HepG2 (cell line): ENCODE results near the gene SUSD6. TPM values are rescaled to one million over a fixed set of nuclear protein-coding genes. Genes with fewer than 3 reads are reported as not detected.

Experiments
- ATAC-seq: fragments of 200-7000 bp; cut with Tn5 transposase; 3 replicates; pipeline ENCODE4 v1.9.1; 2020; ENCODE audit warnings: mild to moderate bottlenecking, moderate library complexity
- BruUV-seq: library from RNA; stranded (reverse); fragments of 400-500 nt; replicated peaks from 2 replicates; lab custom pipeline; 2021; lab: Mats Ljungman, UMichigan
- CTCF ChIA-PET: fragments of 300-600 bp; formaldehyde crosslinking; extraction: SDS; loops from one replicate; lab custom pipeline; 2021; ENCODE audit warnings: low total read pairs, inconsistent platforms, low intra/inter-chr PET ratio; lab: Yijun Ruan, JAX
- POLR2A ChIA-PET: fragments of 350-600 bp; sonication (Branson Sonifier 250); formaldehyde crosslinking; loops from one replicate; lab custom pipeline; 2020; ENCODE audit warnings: antibody characterized with exemption, inconsistent platforms; lab: Yijun Ruan, JAX
- DNase-seq: peaks from one replicate; pipeline ENCODE4 v3.0.0-alpha.2; 2015; ENCODE audit warnings: low spot score
- FAIRE-seq: peaks from 3 replicates; lab custom pipeline; 2011; peaks lifted over from hg19 to GRCh38; lab: Jason Lieb, UNC
- H2AFZ ChIP-seq: one replicate; pipeline ENCODE4 v1.6.1; 2011; ENCODE audit warnings: low read length, inconsistent platforms
- H3K27ac ChIP-seq: fragments of 300-600 bp; 3 replicates; pipeline ENCODE4 v1.8.0; 2011; ENCODE audit warnings: mixed run types, mild to moderate bottlenecking, mixed read lengths, low read length, inconsistent platforms; ENCODE audit not compliant: insufficient read depth; ENCODE audit errors: extremely low read length
- H3K27me3 ChIP-seq, 2 experiments: fragments of 200-600 bp in 1 of 2; 2 replicates in 1 of 2; 3 replicates in 1 of 2; pipeline versions ENCODE4 v1.6.0 to v1.8.0; 2011; ENCODE audit warnings: low read length in 2 of 2, mild to moderate bottlenecking in 2 of 2, moderate library complexity in 2 of 2, inconsistent platforms in 1 of 2; ENCODE audit not compliant: insufficient read depth in 2 of 2, control insufficient read depth in 1 of 2
- H3K36me3 ChIP-seq, 2 experiments: fragments of 200-600 bp in 1 of 2; replicated peaks in 1 of 2; 2 replicates in 1 of 2; 3 replicates in 1 of 2; pipeline versions ENCODE4 v1.5.1 to v1.8.0; 2011; ENCODE audit warnings: low read length in 2 of 2, inconsistent platforms in 1 of 2; ENCODE audit not compliant: insufficient read depth in 2 of 2, control insufficient read depth in 1 of 2
- H3K4me1 ChIP-seq: 2 replicates; pipeline ENCODE4 v1.5.1; 2012; ENCODE audit warnings: low read length, inconsistent platforms; ENCODE audit not compliant: insufficient read depth
- H3K4me2 ChIP-seq: 2 replicates; pipeline ENCODE4 v1.6.0; 2011; ENCODE audit warnings: low read depth, low read length, inconsistent platforms
- H3K4me3 ChIP-seq, 3 experiments: fragments of 200-600 bp in 1 of 3; sonication (generic), shearing (Covaris generic) in 1 of 3; replicated peaks in 1 of 3; 2 replicates each; pipeline ENCODE4 v1.5.1; 2011 to 2016; ENCODE audit warnings: low read length in 3 of 3, inconsistent platforms in 2 of 3, low read depth in 2 of 3, mild to moderate bottlenecking in 2 of 3, control low read depth in 1 of 3, mixed read lengths in 1 of 3; ENCODE audit not compliant: insufficient read depth in 1 of 3
- H3K79me2 ChIP-seq: one replicate; pipeline ENCODE4 v1.6.1; 2011; ENCODE audit warnings: low read length, inconsistent platforms; ENCODE audit not compliant: insufficient read depth
- H3K9ac ChIP-seq: 2 replicates; pipeline ENCODE4 v1.6.0; 2011; ENCODE audit warnings: mild to moderate bottlenecking, low read depth, low read length, inconsistent platforms; ENCODE audit not compliant: insufficient read depth
- H3K9me3 ChIP-seq: 2 replicates; pipeline ENCODE4 v1.5.1; 2012; ENCODE audit warnings: mild to moderate bottlenecking, low read length
- H4K20me1 ChIP-seq: 2 replicates; pipeline ENCODE4 v1.6.0; 2011; ENCODE audit warnings: inconsistent platforms, mild to moderate bottlenecking, low read length, moderate library complexity; ENCODE audit not compliant: insufficient read depth
- AGO2 ChIP-seq: fragments of 200-400 bp; formaldehyde crosslinking; optimal IDR thresholded peaks from 2 replicates; pipeline ENCODE3; 2017; ENCODE audit warnings: mild to moderate bottlenecking, low read depth, low read length, moderate library complexity
- ATRX ChIP-seq: sonication (generic); formaldehyde crosslinking; IDR thresholded peaks from 2 replicates; pipeline ENCODE4 v1.4.0; 2020; ENCODE audit warnings: missing genetic modification reagents, borderline replicate concordance
- ELF1 ChIP-seq: sonication (generic); formaldehyde crosslinking; IDR thresholded peaks from 2 replicates; pipeline ENCODE4 v1.4.0; 2020; ENCODE audit warnings: missing genetic modification reagents
- FOXO1 ChIP-seq: sonication (generic); formaldehyde crosslinking; IDR thresholded peaks from 2 replicates; pipeline ENCODE4 v1.4.0; 2020; ENCODE audit warnings: missing genetic modification reagents
- HDAC6 ChIP-seq: fragments of 200-600 bp; sonication (generic); IDR thresholded peaks from 2 replicates; pipeline ENCODE4 v1.7.0; 2017; ENCODE audit warnings: mild to moderate bottlenecking, antibody characterized with exemption, low read length, low read depth
- KAT2B ChIP-seq: fragments of 150-350 bp; IDR thresholded peaks from 2 replicates; pipeline ENCODE4 v1.6.1; 2014; ENCODE audit warnings: low read depth, low read length, borderline replicate concordance
- NCOA5 ChIP-seq: sonication (generic); formaldehyde crosslinking; IDR thresholded peaks from 2 replicates; pipeline ENCODE4 v1.4.0; 2020; ENCODE audit warnings: missing genetic modification reagents
- NR3C1 ChIP-seq: sonication (generic); formaldehyde crosslinking; IDR thresholded peaks from 2 replicates; pipeline ENCODE4 v1.4.0; 2020; ENCODE audit warnings: missing genetic modification reagents
- SAFB2 ChIP-seq: sonication (generic); formaldehyde crosslinking; IDR thresholded peaks from 2 replicates; pipeline ENCODE4 v1.5.1; 2020; ENCODE audit warnings: missing genetic modification reagents, low read depth, mild to moderate bottlenecking, borderline replicate concordance
- SNAI1 ChIP-seq: sonication (generic); formaldehyde crosslinking; IDR thresholded peaks from 2 replicates; pipeline ENCODE4 v1.5.0; 2020; ENCODE audit warnings: mild to moderate bottlenecking, missing genetic modification reagents, borderline replicate concordance
- ZNF20 ChIP-seq: sonication (generic); formaldehyde crosslinking; IDR thresholded peaks from 2 replicates; pipeline ENCODE4 v1.4.0; 2020; ENCODE audit warnings: mild to moderate bottlenecking, moderate library complexity, missing genetic modification reagents
- ZNF317 ChIP-seq: sonication (generic); formaldehyde crosslinking; IDR thresholded peaks from 2 replicates; pipeline ENCODE4 v1.5.0; 2020; ENCODE audit warnings: mild to moderate bottlenecking, missing genetic modification reagents
- ZNF335 ChIP-seq: sonication (generic); formaldehyde crosslinking; IDR thresholded peaks from 2 replicates; pipeline ENCODE4 v1.4.0; 2020; ENCODE audit warnings: missing genetic modification reagents
- ZNF343 ChIP-seq: sonication (generic); formaldehyde crosslinking; IDR thresholded peaks from 2 replicates; pipeline ENCODE4 v1.4.0; 2020; ENCODE audit warnings: mild to moderate bottlenecking, missing genetic modification reagents
- ZNF460 ChIP-seq: sonication (generic); formaldehyde crosslinking; IDR thresholded peaks from 2 replicates; pipeline ENCODE4 v1.5.1; 2020; ENCODE audit warnings: missing genetic modification reagents, mild to moderate bottlenecking, borderline replicate concordance
- ZNF569 ChIP-seq: sonication (generic); formaldehyde crosslinking; IDR thresholded peaks from 2 replicates; pipeline ENCODE4 v1.5.0; 2020; ENCODE audit warnings: mild to moderate bottlenecking, missing genetic modification reagents, moderate library complexity, borderline replicate concordance
- ZNF761 ChIP-seq: sonication (generic); formaldehyde crosslinking; conservative IDR thresholded peaks from 2 replicates; pipeline ENCODE4 v1.4.0; 2020; ENCODE audit warnings: mild to moderate bottlenecking, missing genetic modification reagents
- ZNF766 ChIP-seq: sonication (generic); formaldehyde crosslinking; IDR thresholded peaks from 2 replicates; pipeline ENCODE4 v1.5.0; 2020; ENCODE audit warnings: missing genetic modification reagents, borderline replicate concordance
- ZNF816 ChIP-seq: sonication (generic); formaldehyde crosslinking; IDR thresholded peaks from 2 replicates; pipeline ENCODE4 v1.8.0; 2022; ENCODE audit warnings: missing genetic modification reagents, mild to moderate bottlenecking, borderline replicate concordance
- WGBS: methylation state at CpG from one replicate; pipeline ENCODE4 v1.1.6; 2017; ENCODE audit warnings: low lambda C conversion rate; 5-methylcytosine and 5-hydroxymethylcytosine counted together
- in situ Hi-C: cut with HindIII; loops from 2 replicates; pipeline ENCODE4 v1.10.0; 2017; ENCODE audit warnings: low pct_unique_long_range_greater_than_20kb; ENCODE audit not compliant: extremely low pct_ligation_motif_present
- intact Hi-C: fragments of 100-400 bp; cut with micrococcal nuclease; formaldehyde crosslinking; loops from one replicate; pipeline ENCODE4 v1.10.0; 2022; ENCODE audit not compliant: unreplicated experiment
- polyA plus RNA-seq, 8 experiments: library from polyadenylated mRNA; depleted of rRNA in 3 of 8; stranded (reverse) in 7 of 8; unstranded in 1 of 8; fragments of >200 nt; fragmentation: Illumina TruSeq in 4 of 8; extraction: Trizol in 4 of 8; gene quantifications; 2 replicates each; pipeline versions ENCODE4 v1.2.1 to v1.2.3, GENCODE V29; 2011 to 2016; ENCODE audit warnings: low read depth in 4 of 8, missing spikeins in 1 of 8, mixed read lengths in 1 of 8; ENCODE audit not compliant: insufficient read depth in 1 of 8
- total RNA-seq, 5 experiments: library from RNA; depleted of rRNA; stranded (reverse); fragments of >200 nt; fragmentation: Illumina TruSeq; extraction: Trizol; gene quantifications; 2 replicates each; pipeline ENCODE4 v1.2.3, GENCODE V29; 2016; ENCODE audit warnings: low read depth in 1 of 5

Gene SUSD6
- total and polyA plus RNA-seq, 2 of the 13 experiments (the other 11 are each of a cell fraction or from before 2014, with no cell fraction given): 7.2 to 7.4 TPM

DNA sequence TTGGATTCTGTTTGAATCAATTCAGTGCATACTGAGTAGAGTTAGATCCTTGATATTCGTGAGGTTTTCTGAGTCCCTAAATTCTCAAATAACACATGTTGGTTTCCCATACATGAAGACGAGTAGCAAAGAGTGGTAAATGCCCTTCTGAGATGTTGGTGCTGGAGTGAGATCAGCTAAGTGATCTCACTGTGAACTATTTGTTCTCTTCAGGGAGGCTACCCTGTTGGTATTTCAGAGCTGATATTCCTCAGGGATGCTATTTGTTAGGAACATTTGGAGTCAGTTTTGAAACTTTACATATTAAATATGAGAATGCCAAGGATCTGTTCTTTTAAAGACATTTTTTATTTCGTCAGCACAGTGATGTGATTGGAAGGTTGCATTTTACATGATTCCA, 54.7 kb downstream of the SUSD6 start:
- no peaks in the 10 kb centered on the region for H3K36me3 ChIP-seq
- H3K4me1 ChIP-seq: peaks cover 60% of the 10 kb centered on the region
- FAIRE-seq (no peak), ATAC-seq (no peak), DNase-seq (no peak)
- no peak for TF ChIP-seq NR3C1 (CRISPR knock-in tag)
- no peak for TF ChIP-seq HDAC6
- TF ChIP-seq ATRX (CRISPR knock-in tag): no peak
- TF ChIP-seq ZNF816: no peak
- no peak for TF ChIP-seq AGO2
- no peak for TF ChIP-seq SNAI1 (CRISPR knock-in tag)
- no peak for TF ChIP-seq ELF1 (CRISPR knock-in tag)
- TF ChIP-seq NCOA5: no peak
- TF ChIP-seq ZNF761 (CRISPR knock-in tag): no peak
- TF ChIP-seq ZNF343: no peak
- no peak for TF ChIP-seq ZNF317 (CRISPR knock-in tag)
- no peak for TF ChIP-seq KAT2B
- TF ChIP-seq ZNF20 (CRISPR knock-in tag): no peak
- TF ChIP-seq ZNF569: no peak
- no peak for TF ChIP-seq ZNF766 (CRISPR knock-in tag)
- no peak for TF ChIP-seq SAFB2 (CRISPR knock-in tag)
- TF ChIP-seq ZNF335 (CRISPR knock-in tag): no peak
- no peak for TF ChIP-seq FOXO1 (CRISPR knock-in tag)
- TF ChIP-seq ZNF460 (CRISPR knock-in tag): no peak
- H3K9ac ChIP-seq: no peak overlapping the region
- in situ Hi-C loops (no loop called here), intact Hi-C loops (no loop called here)
- H3K4me2 ChIP-seq: no peak overlapping the region
- no TSS peak for BruUV-seq
- H2AFZ ChIP-seq: no peak overlapping the region
- no peaks in the 10 kb centered on the region for H3K27me3 ChIP-seq
- H4K20me1 ChIP-seq: no peaks in the 10 kb centered on the region
- no peaks in the 10 kb centered on the region for H3K9me3 ChIP-seq
- 92% methylated on average over 3 of the region's 3 CpGs for WGBS
- peaks cover 5% of the 10 kb centered on the region for H3K79me2 ChIP-seq
- H3K4me3 ChIP-seq: no peak overlapping the region
- ChIA-PET POLR2A (no interaction called here), CTCF (no interaction called here)
- no peak overlapping the region for H3K27ac ChIP-seq
